IPS-20b (cell line): ENCODE results near the gene PARVB.

Source experiments
- H3K27ac ChIP-seq: one replicate; pipeline ENCODE4 v1.5.1; 2013; ENCODE audit warnings: low read length
- H3K27me3 ChIP-seq: 2 replicates; pipeline ENCODE4 v1.6.1; 2013; ENCODE audit warnings: mild to moderate bottlenecking, low read length, inconsistent platforms; ENCODE audit not compliant: insufficient read depth
- H3K36me3 ChIP-seq: 2 replicates; pipeline ENCODE4 v1.6.1; 2013; ENCODE audit warnings: low read depth, mild to moderate bottlenecking, inconsistent platforms, low read length, moderate library complexity; ENCODE audit not compliant: insufficient read depth
- H3K4me1 ChIP-seq: 2 replicates; pipeline ENCODE4 v1.6.1; 2013; ENCODE audit warnings: mild to moderate bottlenecking, control low read depth, inconsistent platforms, low read length, moderate library complexity; ENCODE audit not compliant: insufficient read depth
- H3K4me3 ChIP-seq: 2 replicates; pipeline ENCODE4 v1.5.1; 2013; ENCODE audit warnings: mild to moderate bottlenecking, low read length, inconsistent platforms
- H3K9ac ChIP-seq: 2 replicates; pipeline ENCODE4 v1.6.1; 2013; ENCODE audit warnings: low read depth, mild to moderate bottlenecking, inconsistent platforms, low read length, moderate library complexity
- H3K9me3 ChIP-seq: 2 replicates; pipeline ENCODE4 v1.6.1; 2013; ENCODE audit warnings: mild to moderate bottlenecking, low read depth, low read length, inconsistent platforms; ENCODE audit not compliant: insufficient read depth

The PARVB gene

DNA sequence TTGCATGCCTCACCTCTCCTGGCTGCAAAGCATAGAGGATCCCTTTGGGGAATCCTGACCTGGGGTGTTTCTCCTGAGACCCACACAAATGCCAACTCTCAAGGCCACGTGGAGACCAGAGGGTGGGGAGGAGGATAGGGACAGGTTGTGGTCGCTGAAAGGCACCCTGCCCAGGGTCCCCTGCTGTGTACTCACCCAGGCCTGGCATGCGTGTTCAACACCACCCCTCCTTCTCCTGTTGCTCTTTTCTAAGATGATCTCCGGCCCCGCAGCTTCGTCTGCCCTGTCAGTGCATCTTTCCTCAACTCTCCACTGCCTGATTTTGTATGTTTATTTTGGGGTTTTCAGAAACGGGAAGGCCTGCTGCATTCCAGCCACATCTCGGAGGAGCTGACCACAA, 112.0 kb downstream of the PARVB start:
- H3K4me1 ChIP-seq = peaks cover 3% of the 10 kb centered on the region; the same call in 1 of the 2 replicates
- H3K27me3 ChIP-seq = no peaks in the 10 kb centered on the region
- no peak overlapping the region for H3K9ac ChIP-seq
- H3K9me3 ChIP-seq = peaks cover 17% of the 10 kb centered on the region
- H3K36me3 ChIP-seq = peaks cover 12% of the 10 kb centered on the region; the same call in 1 of the 2 replicates
- no peak overlapping the region for H3K27ac ChIP-seq
- no peak overlapping the region for H3K4me3 ChIP-seq

DNA sequence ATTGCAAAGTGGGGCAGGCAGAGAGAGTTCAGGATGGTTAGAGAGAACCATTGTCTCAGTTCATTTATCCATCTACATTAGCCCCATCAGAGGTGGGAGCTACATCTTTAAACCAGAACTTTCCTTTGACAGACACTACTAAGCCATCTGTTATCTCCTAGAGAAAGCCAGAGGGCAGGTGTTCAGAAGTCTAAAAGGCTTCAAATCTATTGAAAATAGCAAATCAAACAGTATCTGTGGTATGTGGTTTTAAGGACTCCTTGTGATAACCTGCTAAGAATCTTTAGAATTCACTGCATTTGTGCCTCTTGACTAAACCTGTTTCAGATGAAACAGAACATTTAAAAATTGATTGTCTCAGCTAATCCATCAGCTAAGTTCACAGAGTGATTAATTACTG, 112.7 kb downstream of the PARVB start:
- Histone ChIP-seq H3K27me3 (no peaks in the 10 kb centered on the region), H3K4me1 (peaks cover 3% of the 10 kb centered on the region; the same call in 1 of the 2 replicates), H3K4me3 (no peak overlapping the region), H3K36me3 (peaks cover 12% of the 10 kb centered on the region; the same call in 1 of the 2 replicates), H3K27ac (no peak overlapping the region), H3K9me3 (peaks cover 17% of the 10 kb centered on the region), H3K9ac (no peak overlapping the region)

DNA sequence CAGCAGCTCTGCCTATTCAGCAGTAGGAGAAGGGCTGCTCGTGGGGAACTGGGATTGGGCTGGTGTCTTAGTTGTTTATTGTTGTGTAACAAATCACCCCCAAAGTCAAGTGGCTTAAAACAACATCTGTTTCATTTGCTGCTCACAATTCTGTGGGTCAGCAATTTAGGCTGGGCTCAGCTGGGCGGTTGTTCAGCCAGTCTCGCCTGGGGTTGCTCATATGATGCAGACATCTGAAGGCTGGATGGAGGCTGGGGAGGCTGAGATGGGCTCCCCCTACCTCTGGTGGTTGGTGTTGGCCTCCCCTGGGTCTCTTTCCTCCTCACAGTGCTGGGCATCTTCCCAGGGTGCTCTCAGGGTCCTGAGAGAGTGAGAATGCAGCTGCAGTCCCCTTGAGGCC, 113.3 kb downstream of the PARVB start:
- Histone ChIP-seq H3K27ac (no peak overlapping the region), H3K9me3 (peaks cover 17% of the 10 kb centered on the region), H3K27me3 (no peaks in the 10 kb centered on the region), H3K4me3 (no peak overlapping the region), H3K9ac (no peak overlapping the region), H3K4me1 (peaks cover 3% of the 10 kb centered on the region; the same call in 1 of the 2 replicates), H3K36me3 (peaks cover 12% of the 10 kb centered on the region; the same call in 1 of the 2 replicates)

DNA sequence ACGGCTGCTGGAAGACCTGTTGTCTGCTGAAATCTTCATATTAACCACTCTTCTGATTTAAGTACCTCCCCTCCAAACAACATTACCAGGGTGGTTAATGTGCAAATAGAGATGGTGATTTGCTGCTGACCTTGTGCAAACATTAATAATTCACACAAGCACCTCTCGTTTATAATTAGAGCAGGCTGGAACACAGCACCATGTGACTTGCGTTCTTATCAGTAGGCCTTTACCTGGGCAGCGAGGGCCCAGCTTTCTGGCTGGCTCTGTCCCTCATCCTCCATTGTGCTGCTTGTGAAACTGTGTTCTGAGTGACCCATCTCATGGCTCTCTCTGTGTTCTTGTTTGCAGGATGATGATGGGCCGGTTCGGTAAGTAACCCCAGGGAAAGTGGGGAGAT, 115.7 kb downstream of the PARVB start:
- Histone ChIP-seq H3K27ac (no peak overlapping the region), H3K4me1 (peaks cover under 1% of the 10 kb centered on the region; the same call in 1 of the 2 replicates), H3K36me3 (peaks cover 12% of the 10 kb centered on the region; the same call in 1 of the 2 replicates), H3K4me3 (no peak overlapping the region), H3K27me3 (no peaks in the 10 kb centered on the region), H3K9ac (no peak overlapping the region), H3K9me3 (peaks cover 17% of the 10 kb centered on the region)

GRCh38 chr22:44142421-44143104, 118.5 kb downstream of the PARVB start:
- Histone ChIP-seq H3K4me1 (peaks cover 21% of the 10 kb centered on the region), H3K36me3 (0 out of 2 replicates have a peak, but pooled peaks cover 4% of the 10 kb centered on the region), H3K27ac (no peak overlapping the region), H3K27me3 (0 out of 2 replicates have a peak, but pooled peaks cover 6% of the 10 kb centered on the region), H3K9me3 (peaks cover 7% of the 10 kb centered on the region; the same call in 1 of the 2 replicates), H3K4me3 (no peak overlapping the region), H3K9ac (no peak overlapping the region)

GRCh38 chr22:44143105-44143474, 119.0 kb downstream of the PARVB start:
- H3K9me3 ChIP-seq = peaks cover 1% of the 10 kb centered on the region; the same call in 1 of the 2 replicates
- 0 out of 2 replicates have a peak, but pooled peaks cover 8% of the 10 kb centered on the region for H3K27me3 ChIP-seq
- no peak overlapping the region for H3K4me3 ChIP-seq
- H3K4me1 ChIP-seq = peaks cover 22% of the 10 kb centered on the region
- no peaks in the 10 kb centered on the region for H3K36me3 ChIP-seq
- H3K9ac ChIP-seq = no peak overlapping the region
- no peak overlapping the region for H3K27ac ChIP-seq

- H3K4me1 ChIP-seq = peaks cover 27% of the 10 kb centered on the region
Observed at GRCh38 chr22:44143579-44143978, 119.5 kb downstream of the PARVB start.

DNA sequence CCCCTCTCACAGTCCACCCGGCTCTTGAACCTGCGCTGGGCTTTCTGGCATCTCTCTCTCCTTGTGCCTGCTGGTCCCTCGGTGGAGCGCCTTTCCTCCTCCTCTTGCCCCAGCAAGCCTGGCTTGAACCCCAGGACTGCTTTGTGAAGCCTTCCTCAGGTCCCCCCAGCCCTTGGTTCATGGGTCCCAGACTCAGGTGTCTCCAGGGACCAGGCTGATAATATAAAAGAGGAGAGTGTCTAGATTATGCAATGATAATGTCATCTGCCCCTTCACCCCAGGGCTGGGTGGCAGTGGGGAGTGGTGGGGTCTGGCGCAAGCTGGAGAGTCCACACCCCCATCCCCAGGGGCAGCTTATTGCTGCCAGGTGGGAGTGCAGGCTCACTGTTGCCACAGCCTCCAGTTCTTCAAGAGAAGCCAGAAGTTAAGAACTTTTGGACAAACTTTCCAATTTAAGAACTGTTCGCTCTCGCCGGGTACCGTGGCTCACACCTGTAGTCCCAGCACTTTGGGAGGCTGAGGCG, 120.0 kb downstream of the PARVB start:
- Histone ChIP-seq H3K4me3 (no peak overlapping the region), H3K36me3 (no peaks in the 10 kb centered on the region), H3K9ac (peak overlapping the region; percentile 8; the same call in 1 of the 2 replicates), H3K4me1 (peaks cover 32% of the 10 kb centered on the region), H3K9me3 (no peaks in the 10 kb centered on the region), H3K27ac (no peak overlapping the region), H3K27me3 (0 out of 2 replicates have a peak, but pooled peaks cover 8% of the 10 kb centered on the region)

More at GRCh38 chr22:44143579-44143978, 119.5 kb downstream of the PARVB start:
- H3K27me3 ChIP-seq = 0 out of 2 replicates have a peak, but pooled peaks cover 8% of the 10 kb centered on the region
- no peaks in the 10 kb centered on the region for H3K9me3 ChIP-seq
- no peak overlapping the region for H3K4me3 ChIP-seq
- H3K27ac ChIP-seq = no peak overlapping the region
- no peak overlapping the region for H3K9ac ChIP-seq
- H3K36me3 ChIP-seq = no peaks in the 10 kb centered on the region

GRCh38 chr22:44145544-44145943, 121.4 kb downstream of the PARVB start:
- no peak overlapping the region for H3K4me3 ChIP-seq
- H3K9me3 ChIP-seq = no peaks in the 10 kb centered on the region
- 0 out of 2 replicates have a peak, but pooled peaks cover 8% of the 10 kb centered on the region for H3K27me3 ChIP-seq
- H3K9ac ChIP-seq = peak overlapping the region; percentile 38; the same call in 1 of the 2 replicates
- peaks cover 32% of the 10 kb centered on the region for H3K4me1 ChIP-seq
- H3K36me3 ChIP-seq = no peaks in the 10 kb centered on the region
- H3K27ac ChIP-seq = no peak overlapping the region

GRCh38 chr22:44146088-44146861, 122.2 kb downstream of the PARVB start:
- Histone ChIP-seq H3K4me3 (0 out of 2 replicates have a peak overlapping the region, but pooled peaks have one; percentile 24), H3K4me1 (peaks cover 32% of the 10 kb centered on the region), H3K27me3 (0 out of 2 replicates have a peak, but pooled peaks cover 8% of the 10 kb centered on the region), H3K27ac (peak overlapping the region; percentile 80), H3K9me3 (no peaks in the 10 kb centered on the region), H3K36me3 (no peaks in the 10 kb centered on the region), H3K9ac (peak overlapping the region; percentile 67; the same call in 1 of the 2 replicates)

- Histone ChIP-seq H3K9ac (peak overlapping the region; percentile 67; the same call in 1 of the 2 replicates), H3K4me1 (peaks cover 32% of the 10 kb centered on the region), H3K9me3 (no peaks in the 10 kb centered on the region), H3K4me3 (no peak overlapping the region), H3K27ac (peak overlapping the region; percentile 80), H3K27me3 (0 out of 2 replicates have a peak, but pooled peaks cover 8% of the 10 kb centered on the region), H3K36me3 (no peaks in the 10 kb centered on the region)
Observed at GRCh38 chr22:44147008-44147645, 123.0 kb downstream of the PARVB start.
